ENCODE results near the gene KCNC3. TPM values are rescaled to one million over a fixed set of nuclear protein-coding genes. Genes with fewer than 3 reads are reported as not detected.

Gene KCNC3
- total RNA-seq, 4 donors from 2014 or later = 0.27 to 0.64 (median 0.49) TPM

GRCh38 chr19:50326101-50326664, 3.0 kb downstream of the KCNC3 start:
- intact Hi-C loops (cut with DNase I; ENCODE audit: low total_unique reads) (no loop called here), in situ Hi-C loops (cut with MboI; ENCODE audit: low pct_ligation_motif_present in 1 of 4, low pct_unique_long_range_greater_than_20kb in 1 of 4, low sequenced_read_pairs in 3 of 4) (no loop called here)
- Histone ChIP-seq H3K27ac (no peak overlapping the region), H3K27me3 (peaks cover 50% of the 10 kb centered on the region), H3K36me3 (no peaks in the 10 kb centered on the region), H3K4me3 (no peak overlapping the region), H3K4me1 (peaks cover 3 to 33% (median 29%) of the 10 kb centered on the region in 4 donors), H3K9me3 (no peaks in the 10 kb centered on the region)
- 24% methylated on average over 26 of the region's 26 CpGs; no CpG with 5 or more reads in 1 of the 2 donors for WGBS, 2 donors (ENCODE audit: low coverage in 1 of 2)
- TF ChIP-seq, protein P1, sequence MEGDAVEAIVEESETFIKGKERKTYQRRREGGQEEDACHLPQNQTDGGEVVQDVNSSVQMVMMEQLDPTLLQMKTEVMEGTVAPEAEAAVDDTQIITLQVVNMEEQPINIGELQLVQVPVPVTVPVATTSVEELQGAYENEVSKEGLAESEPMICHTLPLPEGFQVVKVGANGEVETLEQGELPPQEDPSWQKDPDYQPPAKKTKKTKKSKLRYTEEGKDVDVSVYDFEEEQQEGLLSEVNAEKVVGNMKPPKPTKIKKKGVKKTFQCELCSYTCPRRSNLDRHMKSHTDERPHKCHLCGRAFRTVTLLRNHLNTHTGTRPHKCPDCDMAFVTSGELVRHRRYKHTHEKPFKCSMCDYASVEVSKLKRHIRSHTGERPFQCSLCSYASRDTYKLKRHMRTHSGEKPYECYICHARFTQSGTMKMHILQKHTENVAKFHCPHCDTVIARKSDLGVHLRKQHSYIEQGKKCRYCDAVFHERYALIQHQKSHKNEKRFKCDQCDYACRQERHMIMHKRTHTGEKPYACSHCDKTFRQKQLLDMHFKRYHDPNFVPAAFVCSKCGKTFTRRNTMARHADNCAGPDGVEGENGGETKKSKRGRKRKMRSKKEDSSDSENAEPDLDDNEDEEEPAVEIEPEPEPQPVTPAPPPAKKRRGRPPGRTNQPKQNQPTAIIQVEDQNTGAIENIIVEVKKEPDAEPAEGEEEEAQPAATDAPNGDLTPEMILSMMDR (IDR thresholded peaks at IDR 0.05) = no peak
- no peak for TF ChIP-seq EP300 (IDR thresholded peaks at IDR 0.05; ENCODE audit: low read depth)
- no peak for TF ChIP-seq POLR2AphosphoS5 (IDR thresholded peaks at IDR 0.05)
- TF ChIP-seq POLR2A (IDR thresholded peaks at IDR 0.05) = no peak
- no peak for DNase-seq

DNA sequence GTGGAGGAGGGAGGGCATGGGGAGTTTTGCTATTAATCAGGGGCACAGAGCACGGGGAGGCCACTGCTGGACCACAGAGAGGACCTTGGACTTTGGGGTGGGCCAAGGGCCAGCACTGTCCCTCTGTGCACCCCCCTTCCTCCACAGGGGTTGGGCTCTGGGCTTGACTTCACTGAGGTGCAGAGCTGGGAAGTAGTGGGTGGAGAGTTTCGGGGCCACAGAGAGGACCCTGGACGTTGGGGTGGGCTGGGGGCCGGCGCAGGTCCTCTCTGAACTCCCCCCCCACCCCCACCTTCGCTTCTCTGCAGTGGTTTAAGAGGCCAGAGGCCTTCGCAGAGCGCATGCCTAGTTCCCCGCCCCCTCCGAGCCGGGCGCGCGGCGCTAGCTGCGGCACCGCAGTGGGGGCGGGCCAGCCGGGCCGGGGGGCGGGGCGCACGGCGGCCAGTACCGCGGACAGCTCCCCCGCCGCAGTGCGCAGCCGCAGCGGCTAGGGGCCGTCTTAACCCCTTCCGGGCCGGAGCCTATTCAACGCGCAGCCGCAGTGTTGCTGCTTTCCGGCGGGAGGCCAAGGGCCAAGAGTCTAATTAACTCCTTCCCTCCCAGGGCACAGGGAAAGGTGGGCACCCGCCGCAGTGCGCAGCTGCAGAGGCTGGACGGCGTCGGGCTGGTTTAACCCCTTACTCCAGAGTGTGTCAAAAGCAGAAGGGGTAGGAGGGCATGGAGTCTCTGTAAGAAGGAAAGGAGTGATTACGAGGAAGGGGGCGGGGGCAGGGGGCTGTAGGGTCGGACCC, 3.7 kb downstream of the KCNC3 start:
- H3K4me3 ChIP-seq = no peak overlapping the region
- peaks cover 43% of the 10 kb centered on the region for H3K27me3 ChIP-seq
- no peaks in the 10 kb centered on the region for H3K9me3 ChIP-seq
- TF ChIP-seq POLR2AphosphoS5 (IDR thresholded peaks at IDR 0.05) (no peak), POLR2A (IDR thresholded peaks at IDR 0.05) (no peak), EP300 (IDR thresholded peaks at IDR 0.05; ENCODE audit: low read depth) (no peak)
- TF ChIP-seq, protein P1 (IDR thresholded peaks at IDR 0.05) = no peak
- intact Hi-C loops (cut with DNase I; ENCODE audit: low total_unique reads) (no loop called here), in situ Hi-C loops (cut with MboI; ENCODE audit: low pct_ligation_motif_present in 1 of 4, low pct_unique_long_range_greater_than_20kb in 1 of 4, low sequenced_read_pairs in 3 of 4) (no loop called here)
- H3K4me1 ChIP-seq = peaks cover 3 to 26% (median 23%) of the 10 kb centered on the region in 4 donors
- H3K36me3 ChIP-seq = no peaks in the 10 kb centered on the region
- DNase-seq = peak; percentile 62
- H3K27ac ChIP-seq = no peak overlapping the region
- 2 to 13% methylated on average over 2 to 46 of the region's 48 CpGs for WGBS, 2 donors (ENCODE audit: low coverage in 1 of 2)

DNA sequence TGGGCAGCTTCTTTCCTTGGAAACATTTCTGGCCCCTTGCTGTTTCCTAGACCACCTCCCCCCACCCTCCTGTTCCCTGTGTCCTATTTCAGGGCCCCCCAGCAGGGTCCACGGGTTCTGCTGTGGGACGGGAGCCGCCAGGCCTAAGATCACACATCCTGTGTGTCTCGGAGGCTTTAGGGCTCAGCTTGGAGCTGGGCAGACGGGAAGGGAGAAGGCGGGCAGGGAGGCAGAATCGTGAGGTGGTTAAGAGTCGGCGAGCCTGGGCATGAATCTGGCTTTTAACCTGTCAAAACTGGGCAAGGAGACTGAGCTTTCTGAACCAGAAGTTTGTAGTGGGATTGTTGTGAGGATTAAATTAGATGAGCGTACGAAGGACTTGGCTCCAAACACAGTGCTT, 4.8 kb downstream of the KCNC3 start:
- in situ Hi-C loops (cut with MboI; ENCODE audit: low pct_ligation_motif_present in 1 of 4, low pct_unique_long_range_greater_than_20kb in 1 of 4, low sequenced_read_pairs in 3 of 4) = no loop called here

GRCh38 chr19:50323782-50324133, 5.4 kb downstream of the KCNC3 start:
- Histone ChIP-seq H3K9me3 (no peaks in the 10 kb centered on the region), H3K36me3 (no peaks in the 10 kb centered on the region), H3K27me3 (peaks cover 29% of the 10 kb centered on the region), H3K4me3 (no peak overlapping the region), H3K4me1 (peaks cover 3 to 14% (median 10%) of the 10 kb centered on the region in 4 donors), H3K27ac (no peak overlapping the region)
- WGBS, 2 donors (ENCODE audit: low coverage in 1 of 2) = 91% methylated on average over 11 of the region's 12 CpGs; no CpG with 5 or more reads in 1 of the 2 donors
- no peak for TF ChIP-seq POLR2AphosphoS5 (IDR thresholded peaks at IDR 0.05)
- TF ChIP-seq, protein P1 (IDR thresholded peaks at IDR 0.05) = no peak
- no peak for TF ChIP-seq POLR2A (IDR thresholded peaks at IDR 0.05)
- no peak for TF ChIP-seq EP300 (IDR thresholded peaks at IDR 0.05; ENCODE audit: low read depth)
- in situ Hi-C loops (cut with MboI; ENCODE audit: low pct_ligation_motif_present in 1 of 4, low pct_unique_long_range_greater_than_20kb in 1 of 4, low sequenced_read_pairs in 3 of 4) = no loop called here
- intact Hi-C loops (cut with DNase I; ENCODE audit: low total_unique reads) = no loop called here
- no peak for DNase-seq

More for the DNA sequence above, 4.8 kb downstream of the KCNC3 start:
- WGBS, 2 donors (ENCODE audit: low coverage in 1 of 2) = 80 to 87% methylated on average over 5 to 11 of the region's 11 CpGs
- no peak for DNase-seq
- no peak overlapping the region for H3K4me3 ChIP-seq
- no peaks in the 10 kb centered on the region for H3K9me3 ChIP-seq
- H3K27ac ChIP-seq = no peak overlapping the region
- H3K36me3 ChIP-seq = no peaks in the 10 kb centered on the region
- intact Hi-C loops (cut with DNase I; ENCODE audit: low total_unique reads) = no loop called here
- peaks cover 3 to 15% (median 12%) of the 10 kb centered on the region in 4 donors for H3K4me1 ChIP-seq
- peaks cover 32% of the 10 kb centered on the region for H3K27me3 ChIP-seq
- no peak for TF ChIP-seq EP300 (IDR thresholded peaks at IDR 0.05; ENCODE audit: low read depth)
- TF ChIP-seq, protein P1 (IDR thresholded peaks at IDR 0.05) = no peak
- no peak for TF ChIP-seq POLR2AphosphoS5 (IDR thresholded peaks at IDR 0.05)
- TF ChIP-seq POLR2A (IDR thresholded peaks at IDR 0.05) = no peak

All from transverse colon (tissue), 4 donors.